ENCODE results near the gene TSG101. TPM values are rescaled to one million over a fixed set of nuclear protein-coding genes. Genes with fewer than 3 reads are reported as not detected.

The TSG101 gene
- total RNA-seq, 1 experiment from 2014 or later, result 86.6 TPM

DNA sequence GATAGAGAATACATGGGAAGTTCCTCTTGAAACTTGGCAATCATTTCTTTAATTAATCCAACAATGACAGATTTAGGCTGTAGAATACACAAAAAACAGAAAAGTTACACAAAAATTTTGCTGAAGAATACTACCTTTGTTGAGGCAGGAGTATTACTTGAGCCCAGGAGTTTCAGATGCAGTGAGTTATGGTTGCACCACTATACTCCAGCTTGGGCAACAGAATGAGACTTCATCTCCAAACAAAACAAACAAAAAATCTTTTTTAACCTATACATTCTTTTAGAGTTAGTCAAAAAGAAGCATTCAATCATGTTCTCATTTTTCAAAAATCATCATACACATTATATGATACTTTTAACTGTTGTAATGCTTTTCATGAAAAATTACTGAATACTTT lies 39.7 kb upstream of the TSG101 start:
- no peaks in the 10 kb centered on the region for H3K27me3 ChIP-seq (replicated peaks; ENCODE audit: control insufficient read depth, insufficient read depth, low read length)
- no peak for DNase-seq
- H3K4me1 ChIP-seq, result no peaks in the 10 kb centered on the region
- Mint-ChIP-seq H3K27me3 (ENCODE audit: insufficient read depth, unreplicated experiment) (no peaks in the 10 kb centered on the region), H3K36me3 (ENCODE audit: insufficient read depth, unreplicated experiment) (peaks cover 14% of the 10 kb centered on the region), H3K4me3 (ENCODE audit: unreplicated experiment) (no peak overlapping the region), H3K4me1 (ENCODE audit: low read depth, unreplicated experiment) (no peaks in the 10 kb centered on the region), H3K9me3 (ENCODE audit: unreplicated experiment) (no peaks in the 10 kb centered on the region), H3K27ac (ENCODE audit: unreplicated experiment) (no peak overlapping the region)
- POLR2A ChIA-PET, result no interaction called here
- no TSS peak for BruUV-seq (replicated peaks)
- H3K4me3 ChIP-seq (ENCODE audit: low read depth, low read length), result no peak overlapping the region
- CTCF ChIA-PET, result no interaction called here
- no peaks in the 10 kb centered on the region for H3K36me3 ChIP-seq (ENCODE audit: control insufficient read depth, insufficient read depth, low read length)
- intact Hi-C loops (cut with micrococcal nuclease; ENCODE audit: unreplicated experiment), result no loop called here
- TF ChIP-seq CTCF (IDR thresholded peaks at IDR 0.05; ENCODE audit: insufficient read depth in 1 of 2, low read depth in 1 of 2, low read length in 1 of 2, severe bottlenecking in 1 of 2, unreplicated experiment in 1 of 2), result no peak
- no peaks in the 10 kb centered on the region for H3K9me3 ChIP-seq

DNA sequence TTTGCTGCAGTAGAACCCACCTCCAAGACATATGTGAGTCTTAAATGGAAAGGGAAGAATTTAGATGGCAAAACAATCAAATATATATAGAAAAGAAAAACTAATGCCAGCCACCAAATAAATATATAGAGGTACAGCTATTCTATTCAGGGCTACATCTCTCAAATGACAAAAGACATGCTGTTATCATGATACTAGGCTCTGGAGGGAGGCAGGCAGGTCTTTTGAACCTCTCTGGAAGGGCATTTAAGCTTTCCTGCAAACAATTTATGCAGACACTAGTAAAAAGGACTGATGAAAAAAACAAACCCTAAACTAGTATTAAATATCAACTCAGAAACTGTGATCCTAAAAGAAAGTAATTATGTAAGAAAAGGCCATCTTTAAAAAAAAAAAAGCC lies 37.4 kb upstream of the TSG101 start:
- Mint-ChIP-seq H3K4me3 (ENCODE audit: unreplicated experiment) (no peak overlapping the region), H3K27me3 (ENCODE audit: insufficient read depth, unreplicated experiment) (no peaks in the 10 kb centered on the region), H3K27ac (ENCODE audit: unreplicated experiment) (no peak overlapping the region), H3K9me3 (ENCODE audit: unreplicated experiment) (no peaks in the 10 kb centered on the region), H3K36me3 (ENCODE audit: insufficient read depth, unreplicated experiment) (peaks cover 12% of the 10 kb centered on the region), H3K4me1 (ENCODE audit: low read depth, unreplicated experiment) (no peaks in the 10 kb centered on the region)
- no TSS peak for BruUV-seq (replicated peaks)
- no peaks in the 10 kb centered on the region for H3K27me3 ChIP-seq (replicated peaks; ENCODE audit: control insufficient read depth, insufficient read depth, low read length)
- H3K9me3 ChIP-seq, result no peaks in the 10 kb centered on the region
- POLR2A ChIA-PET, result no interaction called here
- CTCF ChIA-PET, result no interaction called here
- no peaks in the 10 kb centered on the region for H3K36me3 ChIP-seq (ENCODE audit: control insufficient read depth, insufficient read depth, low read length)
- H3K4me1 ChIP-seq, result no peaks in the 10 kb centered on the region
- TF ChIP-seq CTCF (IDR thresholded peaks at IDR 0.05; ENCODE audit: insufficient read depth in 1 of 2, low read depth in 1 of 2, low read length in 1 of 2, severe bottlenecking in 1 of 2, unreplicated experiment in 1 of 2), result no peak
- no peak for DNase-seq
- intact Hi-C loops (cut with micrococcal nuclease; ENCODE audit: unreplicated experiment), result no loop called here
- no peak overlapping the region for H3K4me3 ChIP-seq (ENCODE audit: low read depth, low read length)

DNA sequence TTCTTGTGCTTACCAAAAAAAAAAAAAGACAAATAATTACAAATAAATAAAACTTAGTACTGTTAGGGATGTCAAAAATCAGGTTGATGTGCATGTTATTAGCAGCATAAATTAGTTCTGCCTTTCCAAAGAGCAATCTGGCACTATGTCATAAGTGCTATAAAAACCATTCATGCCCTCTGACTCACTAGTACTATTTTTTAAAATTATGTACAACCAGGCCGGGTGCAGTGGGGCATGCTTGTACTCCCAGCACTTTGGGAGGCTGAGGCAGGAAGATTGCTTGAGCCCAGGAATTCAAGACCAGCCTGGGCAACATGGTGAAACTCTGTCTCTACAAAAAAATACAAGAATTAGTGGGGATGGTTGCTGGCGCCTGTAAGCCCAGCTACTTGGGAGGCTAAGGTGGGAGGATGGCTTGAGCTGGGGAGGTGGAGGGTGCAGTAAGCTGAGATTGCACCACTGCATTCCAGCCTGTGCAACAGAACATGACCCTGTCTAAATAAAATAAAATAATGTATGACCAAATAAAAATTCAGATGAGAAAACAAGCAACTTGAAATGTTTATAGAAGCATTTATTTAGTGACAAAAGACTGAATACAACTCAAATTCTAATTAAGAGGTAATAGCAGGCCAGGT lies 36.5 kb upstream of the TSG101 start:
- ChIA-PET CTCF (no interaction called here), POLR2A (no interaction called here)
- H3K36me3 Mint-ChIP-seq (ENCODE audit: insufficient read depth, unreplicated experiment), result peaks cover 12% of the 10 kb centered on the region
- Histone ChIP-seq H3K27me3 (replicated peaks; ENCODE audit: control insufficient read depth, insufficient read depth, low read length) (no peaks in the 10 kb centered on the region), H3K4me1 (no peaks in the 10 kb centered on the region), H3K9me3 (no peaks in the 10 kb centered on the region), H3K4me3 (ENCODE audit: low read depth, low read length) (no peak overlapping the region), H3K36me3 (ENCODE audit: control insufficient read depth, insufficient read depth, low read length) (no peaks in the 10 kb centered on the region)
- no TSS peak for BruUV-seq (replicated peaks)
- TF ChIP-seq CTCF (IDR thresholded peaks at IDR 0.05; ENCODE audit: insufficient read depth in 1 of 2, low read depth in 1 of 2, low read length in 1 of 2, severe bottlenecking in 1 of 2, unreplicated experiment in 1 of 2), result no peak
- no peak overlapping the region for H3K4me3 Mint-ChIP-seq (ENCODE audit: unreplicated experiment)
- H3K9me3 Mint-ChIP-seq (ENCODE audit: unreplicated experiment), result no peaks in the 10 kb centered on the region
- intact Hi-C loops (cut with micrococcal nuclease; ENCODE audit: unreplicated experiment), result no loop called here
- no peaks in the 10 kb centered on the region for H3K27me3 Mint-ChIP-seq (ENCODE audit: insufficient read depth, unreplicated experiment)
- no peak overlapping the region for H3K27ac Mint-ChIP-seq (ENCODE audit: unreplicated experiment)
- no peak for DNase-seq
- no peaks in the 10 kb centered on the region for H3K4me1 Mint-ChIP-seq (ENCODE audit: low read depth, unreplicated experiment)

Data from Caco-2 (cell line).